8988T (cell line): ENCODE data around the gene BRCA1.
"Not testable (repeated sequence)": the region's sequence is repeated elsewhere in the genome, so short reads cannot be mapped to it uniquely, and the experiment has no call there.

Experiments used
- DNase-seq: peaks from one replicate; pipeline ENCODE4 v3.0.0; 2011

The BRCA1 gene

DNA sequence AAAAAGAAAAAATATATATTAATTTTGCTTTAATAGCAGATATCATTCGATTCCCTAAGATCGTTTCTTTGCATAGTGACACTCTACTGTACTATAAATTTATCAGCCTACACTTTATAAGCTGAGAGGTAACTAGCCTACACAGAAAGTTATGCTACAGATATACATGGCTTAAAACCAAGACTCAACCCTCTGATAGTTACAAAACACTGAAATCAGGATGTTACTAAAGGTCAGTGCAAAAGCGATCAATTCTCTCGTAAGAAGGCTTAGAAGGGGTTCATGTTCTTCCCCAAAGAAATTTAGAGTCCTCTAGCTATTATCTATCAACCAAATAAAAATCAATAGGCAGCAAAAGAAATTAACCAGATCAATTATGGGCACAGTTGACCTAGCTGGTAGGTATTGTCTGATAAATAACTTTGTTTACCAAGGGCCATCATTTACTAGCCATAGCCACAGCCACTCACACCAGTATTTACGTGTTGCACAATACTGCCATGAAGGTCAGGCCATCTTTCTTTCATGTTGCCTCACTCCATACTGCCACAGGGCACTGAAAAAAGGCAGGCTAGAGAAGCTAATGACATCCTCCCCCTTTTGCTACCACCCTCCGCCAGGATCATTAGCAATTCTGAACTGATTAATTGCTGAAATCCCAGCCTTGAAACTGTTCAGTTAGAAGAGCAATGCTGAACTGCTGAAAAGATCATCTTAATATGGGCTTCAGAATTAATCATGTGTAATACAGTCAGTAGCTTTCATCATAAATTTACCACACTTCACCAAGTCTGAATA is 56.4 kb downstream of the BRCA1 start:
- DNase-seq, result no peak

DNA sequence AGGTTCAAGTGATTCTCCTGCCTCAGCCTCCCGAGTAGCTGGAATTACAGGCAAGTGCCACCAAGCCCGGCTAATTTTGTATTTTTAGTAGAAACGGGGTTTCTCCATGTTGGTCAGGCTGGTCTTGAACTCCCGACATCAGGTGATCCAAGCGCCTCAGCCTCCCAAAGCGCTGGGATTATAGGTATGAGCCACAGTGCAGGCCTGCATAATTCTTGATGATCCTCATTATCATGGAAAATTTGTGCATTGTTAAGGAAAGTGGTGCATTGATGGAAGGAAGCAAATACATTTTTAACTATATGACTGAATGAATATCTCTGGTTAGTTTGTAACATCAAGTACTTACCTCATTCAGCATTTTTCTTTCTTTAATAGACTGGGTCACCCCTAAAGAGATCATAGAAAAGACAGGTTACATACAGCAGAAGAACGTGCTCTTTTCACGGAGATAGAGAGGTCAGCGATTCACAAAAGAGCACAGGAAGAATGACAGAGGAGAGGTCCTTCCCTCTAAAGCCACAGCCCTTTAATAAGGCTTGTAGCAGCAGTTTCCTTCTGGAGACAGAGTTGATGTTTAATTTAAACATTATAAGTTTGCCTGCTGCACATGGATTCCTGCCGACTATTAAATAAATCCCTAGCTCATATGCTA is 62.1 kb downstream of the BRCA1 start:
- no peak for DNase-seq

DNA sequence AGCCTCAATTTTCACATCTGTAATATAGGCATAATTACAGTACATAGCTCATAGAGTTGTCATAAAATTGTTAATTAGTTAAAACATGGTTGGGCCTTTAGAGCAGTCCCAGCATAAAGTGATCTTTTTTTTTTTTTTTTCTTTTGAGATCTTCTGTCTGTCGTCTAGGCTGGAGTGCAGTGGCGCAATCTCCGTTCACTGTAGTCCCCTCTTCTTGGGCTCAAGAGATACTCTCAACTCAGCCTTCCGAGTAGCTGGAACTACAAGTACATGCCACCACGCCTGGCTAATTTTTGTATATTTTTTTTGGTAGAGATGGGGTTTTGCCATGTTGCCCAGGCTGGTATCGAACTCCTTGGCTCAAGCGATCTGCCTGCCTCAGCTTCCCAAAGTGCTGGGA is 69.1 kb downstream of the BRCA1 start:
- DNase-seq, result no peak

DNA sequence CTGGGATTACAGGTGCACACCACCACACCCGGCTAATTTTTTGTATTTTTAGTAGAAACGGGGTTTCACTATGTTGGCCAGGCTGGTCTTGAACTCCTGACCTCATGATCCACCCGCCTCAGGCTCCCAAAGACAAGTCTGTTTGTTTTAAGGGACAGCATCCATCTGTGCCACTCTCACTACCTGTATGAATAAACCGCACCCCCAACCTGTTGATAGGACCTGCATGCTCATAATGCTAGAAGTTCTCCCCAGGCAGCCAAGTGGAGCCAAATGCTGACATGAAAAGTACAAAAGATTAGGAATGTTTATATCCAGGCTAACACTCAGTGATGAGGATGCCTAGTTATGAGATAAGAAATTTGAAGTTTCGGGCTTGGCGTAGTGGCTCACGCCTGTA is 72.2 kb downstream of the BRCA1 start:
- not testable (repeated sequence) for DNase-seq

DNA sequence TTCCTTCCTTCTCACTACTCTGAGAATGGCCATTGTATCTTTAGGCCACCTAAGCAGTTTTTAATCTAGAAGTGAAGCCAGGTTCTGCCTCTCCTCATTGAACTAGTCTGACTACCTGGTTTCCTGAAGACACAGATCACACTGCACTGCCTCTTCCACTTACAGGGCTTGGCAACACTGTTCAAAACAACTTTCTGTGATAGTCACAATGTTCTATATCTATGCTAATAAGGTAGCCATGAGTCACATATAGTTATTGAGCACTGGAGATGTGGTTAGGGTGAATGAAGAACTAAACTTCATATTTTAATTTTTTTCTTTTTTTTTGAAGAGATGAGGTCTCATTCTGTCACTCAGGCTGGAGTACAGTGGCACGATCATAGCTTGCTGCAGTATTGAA is 73.2 kb downstream of the BRCA1 start:
- DNase-seq, result no peak

DNA sequence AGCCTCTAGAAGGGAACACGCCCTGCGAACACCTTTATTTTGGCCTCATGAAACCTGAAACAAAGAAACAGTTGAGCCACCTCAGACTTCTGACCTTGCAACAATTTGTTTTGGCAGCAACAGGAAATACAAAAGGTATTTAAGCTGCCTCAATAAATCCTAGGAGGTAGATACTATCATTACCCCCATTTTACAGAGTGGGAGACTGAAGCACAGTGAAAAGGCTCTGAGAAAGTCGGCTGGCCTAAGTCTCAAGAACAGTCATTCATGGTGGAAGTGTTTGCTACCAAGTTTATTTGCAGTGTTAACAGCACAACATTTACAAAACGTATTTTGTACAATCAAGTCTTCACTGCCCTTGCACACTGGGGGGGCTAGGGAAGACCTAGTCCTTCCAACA is 81.1 kb downstream of the BRCA1 start:
- DNase-seq, result no peak

DNA sequence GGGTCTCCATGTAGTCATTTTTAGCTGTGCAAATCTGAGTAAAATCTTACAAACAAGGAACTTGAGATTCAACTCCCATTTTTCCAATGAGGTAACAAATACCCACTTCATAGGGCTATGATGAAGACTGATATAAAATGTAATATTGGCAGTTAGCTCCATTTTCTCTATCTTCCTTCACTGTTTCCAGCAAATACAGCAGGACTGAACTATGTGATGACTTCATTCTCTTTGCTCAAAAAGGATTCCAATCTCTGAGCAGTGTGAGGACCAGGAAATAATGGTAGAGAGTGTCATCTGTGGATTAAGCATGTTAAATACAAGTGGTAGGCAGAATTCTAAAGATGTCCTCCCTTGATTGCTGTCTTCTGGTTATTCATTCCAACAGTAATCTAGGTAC is 81.9 kb downstream of the BRCA1 start:
- no peak for DNase-seq

DNA sequence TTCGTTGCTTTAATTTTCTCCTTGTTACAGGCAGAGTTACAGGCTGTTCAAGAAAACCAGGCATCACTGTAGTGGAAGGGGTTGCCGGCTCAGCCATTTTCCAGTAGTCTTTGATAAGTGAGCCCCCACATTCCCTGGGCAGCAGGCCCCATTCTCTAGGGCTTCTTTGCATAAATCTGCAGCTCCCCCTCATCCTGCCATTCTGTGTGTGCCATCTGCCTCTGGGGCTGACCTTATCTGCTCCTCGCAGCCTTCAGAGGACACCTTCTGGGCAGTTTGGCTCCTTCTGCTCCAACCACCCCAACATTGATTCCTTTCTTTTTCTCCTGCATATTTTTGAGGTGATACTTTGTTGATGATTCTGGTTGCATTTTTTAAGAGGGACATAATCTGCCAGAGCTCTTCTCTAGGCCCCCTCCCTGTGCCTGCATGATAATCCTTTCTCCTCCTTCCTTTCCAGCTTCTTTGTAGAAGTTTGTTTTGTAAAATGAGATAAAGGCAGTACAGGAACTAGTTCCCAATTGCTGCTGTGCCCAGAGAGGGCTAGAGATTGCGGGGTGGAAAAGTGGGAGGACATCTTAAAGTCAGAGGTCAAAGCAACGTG is 83.0 kb downstream of the BRCA1 start:
- DNase-seq, result no peak

DNA sequence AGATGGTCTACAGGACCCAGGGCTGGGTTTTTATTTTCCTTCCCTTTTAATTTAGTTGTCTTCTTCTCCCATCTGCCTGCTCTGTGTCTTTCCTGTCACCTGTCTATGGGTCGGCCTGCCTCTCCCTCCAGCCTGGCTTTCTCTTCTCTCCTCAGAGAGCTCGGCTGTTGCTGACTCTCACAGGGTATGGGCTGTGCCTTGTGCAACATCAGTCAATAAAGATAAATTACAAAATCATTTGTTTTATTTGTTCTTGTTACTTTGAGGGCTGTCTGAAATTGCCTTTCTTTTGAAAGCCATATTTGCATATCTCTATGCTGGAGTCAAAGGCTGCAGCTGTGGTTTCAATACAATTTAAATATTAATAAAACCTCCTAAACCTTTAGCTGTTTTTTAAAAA is 84.5 kb downstream of the BRCA1 start:
- DNase-seq, result no peak

DNA sequence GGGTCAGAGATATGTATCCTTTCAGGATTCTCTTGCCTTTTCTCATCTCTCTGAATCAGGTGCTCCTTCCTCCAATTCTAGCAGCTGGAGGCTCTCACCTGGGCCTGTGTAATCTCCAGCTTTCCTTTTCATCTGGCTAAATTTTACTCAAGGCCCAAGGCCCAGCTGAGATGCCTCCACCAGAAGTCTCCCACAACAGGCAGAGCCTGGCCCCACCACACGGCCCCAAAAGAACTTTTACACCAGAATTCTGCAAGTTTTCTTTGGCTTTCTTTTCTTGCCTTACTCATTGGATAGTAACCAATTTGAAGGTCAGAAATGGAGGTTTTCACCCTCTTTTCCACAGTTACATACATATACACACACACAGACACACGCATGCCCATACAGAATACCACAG is 85.5 kb downstream of the BRCA1 start:
- no peak for DNase-seq

DNA sequence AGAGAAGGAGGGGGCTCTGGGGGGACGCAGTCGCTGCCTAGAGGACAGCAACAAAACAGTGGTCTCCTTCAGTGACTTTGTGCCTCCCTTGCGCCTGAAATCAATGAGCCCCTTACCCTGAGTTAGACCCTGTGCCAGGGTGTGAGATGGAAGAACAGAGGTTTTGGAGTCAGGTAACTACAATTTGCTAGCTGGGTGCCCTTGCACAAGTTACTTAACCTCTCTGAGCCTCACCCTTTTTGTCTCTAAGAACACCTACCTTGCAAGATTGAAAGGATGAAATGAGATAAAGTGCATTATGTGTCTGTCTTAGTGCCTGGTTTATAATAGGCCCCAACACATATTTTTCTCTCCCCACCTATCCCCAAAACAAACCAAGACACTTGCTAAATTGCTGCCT is 90.3 kb downstream of the BRCA1 start:
- DNase-seq, result no peak

DNA sequence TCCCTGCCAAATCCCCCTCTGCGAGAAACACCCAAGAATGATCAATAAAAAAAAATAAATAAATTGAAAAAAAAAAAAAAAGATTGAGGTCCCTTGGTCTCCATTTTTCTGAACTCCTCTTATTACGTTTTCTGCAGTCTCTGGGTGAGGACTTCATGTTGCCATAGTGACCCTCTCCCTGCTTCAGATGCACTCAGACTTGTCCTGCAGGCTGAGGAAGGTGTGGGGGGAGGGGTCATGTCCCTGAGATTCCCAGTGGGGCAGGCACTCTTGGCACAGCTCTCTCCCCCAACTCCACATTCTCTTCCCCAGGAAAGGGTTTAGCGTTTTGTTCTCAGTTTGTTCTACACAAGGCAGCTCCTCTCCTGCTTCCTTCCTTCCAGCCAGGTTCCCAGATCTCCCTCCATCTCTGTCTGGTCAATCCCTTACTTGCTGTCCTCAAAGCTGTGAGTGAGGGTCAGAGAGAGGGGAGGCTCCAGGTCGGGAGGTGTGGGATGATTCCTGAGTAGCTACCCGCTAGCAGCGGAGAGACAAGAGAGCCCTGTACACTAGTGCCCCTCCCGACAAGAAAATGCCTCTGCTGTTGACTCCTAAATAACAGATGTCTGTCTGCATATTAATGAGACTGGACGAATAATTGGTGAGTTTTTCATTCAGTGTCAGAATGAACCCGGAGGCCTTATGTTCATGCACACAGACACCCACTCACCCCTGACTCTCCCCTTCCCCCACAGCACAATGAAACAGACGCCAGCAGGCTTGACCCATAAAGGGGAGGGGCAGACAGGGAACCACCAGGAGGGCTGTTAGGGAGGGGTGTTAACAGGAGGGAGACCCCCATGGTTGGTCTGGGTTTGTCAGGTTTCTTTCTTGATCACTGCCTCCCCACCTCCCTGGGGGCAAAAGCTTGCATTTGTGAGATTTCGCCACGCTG is 90.9 kb downstream of the BRCA1 start:
- DNase-seq, result no peak

DNA sequence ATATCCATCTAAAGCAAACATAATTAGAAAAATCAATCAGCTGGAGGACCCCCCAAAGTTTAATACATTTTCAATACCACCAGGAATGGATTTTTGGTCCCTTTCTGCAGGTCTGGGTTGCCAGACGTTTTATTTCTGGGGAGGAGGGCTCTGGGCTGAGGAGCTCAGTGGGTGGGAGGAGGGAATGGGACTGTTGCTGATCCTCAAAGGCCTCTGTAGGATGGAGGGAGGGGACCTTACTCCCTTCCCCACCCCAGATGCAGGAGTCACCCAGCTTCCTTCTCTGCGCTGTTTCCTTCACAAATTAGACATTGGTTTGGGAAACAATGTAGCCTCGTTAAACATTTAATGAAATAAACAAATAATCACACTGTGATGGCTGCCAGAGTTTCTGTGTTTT is 93.5 kb downstream of the BRCA1 start:
- no peak for DNase-seq

DNA sequence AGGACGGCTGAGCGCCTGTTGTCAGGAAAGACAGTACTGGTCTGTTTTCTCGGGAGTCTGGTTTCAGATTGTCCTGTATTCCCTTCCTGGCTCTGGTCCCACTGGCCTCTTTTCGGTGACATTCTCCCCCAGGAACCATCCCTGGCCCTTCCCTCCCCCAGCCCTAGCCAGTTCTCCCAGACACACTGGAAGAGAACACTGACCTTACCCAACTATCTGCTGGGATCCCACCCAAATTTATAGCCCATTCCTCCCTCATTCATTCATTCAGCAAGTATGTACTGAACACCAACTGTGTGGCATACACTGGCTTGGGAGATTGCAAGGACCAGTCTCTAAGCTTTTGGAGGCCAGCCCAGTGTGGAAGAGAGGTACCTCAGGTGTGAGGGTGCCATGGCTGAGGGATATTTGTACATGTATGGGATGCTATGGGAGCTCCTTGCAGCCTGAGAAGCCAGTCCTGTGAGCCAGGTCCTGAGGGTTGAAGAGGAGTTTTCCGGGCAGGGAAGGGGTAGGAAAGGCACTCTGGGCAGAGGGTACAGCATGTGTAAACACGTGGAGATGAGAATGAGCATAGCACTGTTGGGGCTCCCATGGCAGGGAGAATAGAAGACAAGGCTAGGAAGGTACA is 94.9 kb downstream of the BRCA1 start:
- DNase-seq, result no peak

DNA sequence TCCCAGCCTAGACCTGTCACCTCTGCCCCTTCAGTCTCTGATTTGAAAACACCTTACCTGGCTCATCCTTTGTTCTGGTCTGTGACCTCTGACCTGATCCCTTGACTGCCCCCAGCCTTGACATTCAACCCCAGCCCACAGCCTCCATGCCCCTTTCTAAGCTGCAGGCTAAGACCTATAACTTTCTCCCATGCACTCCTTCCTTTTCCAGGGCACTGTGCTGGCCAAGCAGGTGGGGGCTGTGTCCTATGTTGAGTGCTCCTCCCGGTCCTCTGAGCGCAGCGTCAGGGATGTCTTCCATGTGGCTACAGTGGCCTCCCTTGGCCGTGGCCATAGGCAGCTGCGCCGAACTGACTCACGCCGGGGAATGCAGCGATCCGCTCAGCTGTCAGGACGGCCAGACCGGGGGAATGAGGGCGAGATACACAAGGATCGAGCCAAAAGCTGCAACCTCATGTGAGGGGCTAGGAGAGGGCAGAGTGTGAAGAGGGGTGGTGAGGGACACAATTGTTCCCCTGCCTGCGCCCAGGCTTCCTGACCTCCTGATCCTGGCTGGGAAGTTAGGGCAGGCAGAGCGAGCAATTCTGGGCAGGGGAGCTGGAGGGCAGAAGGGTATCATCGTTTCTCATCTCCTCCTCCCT is 96.8 kb downstream of the BRCA1 start:
- no peak for DNase-seq

DNA sequence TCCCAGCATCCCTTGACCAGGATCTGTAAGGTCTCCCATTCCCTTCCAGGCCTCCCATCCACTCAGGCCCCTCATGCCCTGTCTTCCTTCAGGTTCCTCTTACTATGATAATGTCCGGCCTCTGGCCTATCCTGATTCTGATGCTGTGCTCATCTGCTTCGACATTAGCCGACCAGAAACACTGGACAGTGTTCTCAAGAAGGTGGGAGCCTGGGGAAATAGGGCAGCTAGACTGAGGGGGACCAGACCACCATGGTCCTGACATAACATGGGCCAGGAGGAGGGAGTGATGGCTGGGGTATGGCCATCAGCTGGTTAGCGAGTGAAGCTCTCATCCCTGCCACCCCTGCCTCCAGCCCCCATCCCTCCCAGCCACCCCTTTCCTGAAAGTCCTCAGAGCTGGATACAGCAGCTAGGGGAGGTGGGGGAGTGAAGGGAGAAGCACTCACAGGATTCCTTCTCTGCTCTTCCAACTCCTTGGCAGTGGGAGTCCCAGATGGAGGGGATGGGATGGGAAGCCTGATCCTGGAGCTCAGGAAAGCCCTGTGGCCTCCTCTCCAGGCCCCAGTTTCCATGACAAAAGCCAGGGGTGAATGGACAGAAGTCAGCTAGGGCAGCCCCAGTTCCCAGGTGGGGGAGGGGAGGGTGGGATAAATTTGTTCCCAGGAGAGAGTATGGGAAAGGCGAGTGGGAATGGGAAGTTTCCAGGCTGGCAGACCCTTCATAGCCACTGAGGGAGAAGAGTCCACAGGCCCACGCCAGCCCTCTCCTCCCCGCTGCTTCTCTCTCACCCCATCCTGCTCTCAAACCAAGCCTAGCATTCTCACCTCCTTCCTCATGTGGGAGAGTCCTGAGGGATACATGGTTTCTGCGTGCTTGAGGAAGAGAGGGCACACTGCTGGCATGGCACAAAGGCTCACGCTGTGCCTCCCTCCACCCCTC is 97.8 kb downstream of the BRCA1 start:
- DNase-seq, result no peak

DNA sequence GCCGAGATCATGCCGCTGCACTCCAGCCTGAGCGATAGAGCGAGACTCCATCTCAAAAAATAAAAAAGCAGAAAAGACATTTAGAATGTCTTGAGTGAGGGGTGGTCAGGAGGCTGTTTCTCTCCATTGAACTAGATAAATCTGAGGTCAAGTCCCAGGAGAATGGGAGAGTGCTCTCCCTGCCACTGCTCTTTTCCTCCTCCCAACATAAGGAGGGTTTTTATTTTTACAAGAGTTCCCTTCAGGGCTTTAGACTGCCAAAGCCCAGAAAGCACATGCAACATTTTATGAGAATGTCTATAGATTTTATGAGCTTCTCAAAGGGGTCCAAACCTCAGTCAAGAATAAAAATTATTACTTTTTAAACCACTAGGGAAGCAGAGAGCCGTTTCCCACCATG is 98.6 kb downstream of the BRCA1 start:
- DNase-seq, result no peak

DNA sequence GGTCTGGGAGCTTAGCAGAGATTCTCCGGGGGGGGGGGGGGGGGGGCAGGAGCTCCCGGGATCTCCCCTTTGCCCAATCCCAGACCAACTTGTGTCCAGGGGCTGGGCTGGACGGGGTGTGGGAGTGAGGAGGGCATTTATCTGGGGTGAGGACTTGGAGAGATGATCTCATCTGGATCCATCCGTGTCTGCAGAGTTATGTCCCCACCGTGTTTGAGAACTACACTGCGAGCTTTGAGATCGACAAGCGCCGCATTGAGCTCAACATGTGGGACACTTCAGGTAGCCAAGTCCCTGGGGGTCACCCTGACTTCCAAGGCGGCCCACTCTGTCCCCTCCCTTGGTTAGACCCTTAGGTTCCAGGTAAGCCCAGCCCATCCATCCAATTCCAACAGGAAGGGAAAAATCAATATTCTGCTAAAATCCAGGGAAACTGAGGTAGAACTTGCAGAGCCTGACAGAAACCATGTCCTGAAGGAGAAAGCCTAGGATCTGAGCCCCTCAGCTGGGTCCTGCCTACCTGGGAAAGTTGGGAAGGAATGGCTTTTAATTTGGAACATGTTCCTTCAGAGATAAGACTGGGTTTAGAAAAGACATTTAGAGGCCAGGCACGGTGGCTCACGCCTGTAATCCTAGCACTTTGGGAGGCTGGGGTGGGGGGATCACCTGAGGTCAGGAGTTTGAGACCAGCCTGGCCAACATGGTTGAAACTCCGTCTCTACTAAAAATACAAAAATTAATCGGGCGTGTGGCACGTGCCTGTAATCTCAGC is 99.2 kb downstream of the BRCA1 start:
- DNase-seq, result no peak

DNA sequence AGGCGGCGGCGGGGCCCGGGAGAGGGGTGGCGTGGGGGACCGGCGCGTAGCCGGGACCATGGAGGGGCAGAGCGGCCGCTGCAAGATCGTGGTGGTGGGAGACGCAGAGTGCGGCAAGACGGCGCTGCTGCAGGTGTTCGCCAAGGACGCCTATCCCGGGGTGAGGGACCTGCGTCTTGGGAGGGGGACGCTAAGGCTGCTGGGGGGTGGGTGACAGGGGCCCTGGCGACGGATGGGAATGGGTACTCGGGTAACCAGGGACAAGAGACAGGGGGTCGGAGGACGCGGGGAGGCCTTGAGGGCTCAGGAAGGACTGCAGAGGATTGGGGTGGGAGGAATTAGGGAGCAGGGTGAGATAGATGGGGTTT is 99.9 kb downstream of the BRCA1 start:
- peak; percentile 42 for DNase-seq
